Measurements from ENCODE around the gene MINPP1.

DNA sequence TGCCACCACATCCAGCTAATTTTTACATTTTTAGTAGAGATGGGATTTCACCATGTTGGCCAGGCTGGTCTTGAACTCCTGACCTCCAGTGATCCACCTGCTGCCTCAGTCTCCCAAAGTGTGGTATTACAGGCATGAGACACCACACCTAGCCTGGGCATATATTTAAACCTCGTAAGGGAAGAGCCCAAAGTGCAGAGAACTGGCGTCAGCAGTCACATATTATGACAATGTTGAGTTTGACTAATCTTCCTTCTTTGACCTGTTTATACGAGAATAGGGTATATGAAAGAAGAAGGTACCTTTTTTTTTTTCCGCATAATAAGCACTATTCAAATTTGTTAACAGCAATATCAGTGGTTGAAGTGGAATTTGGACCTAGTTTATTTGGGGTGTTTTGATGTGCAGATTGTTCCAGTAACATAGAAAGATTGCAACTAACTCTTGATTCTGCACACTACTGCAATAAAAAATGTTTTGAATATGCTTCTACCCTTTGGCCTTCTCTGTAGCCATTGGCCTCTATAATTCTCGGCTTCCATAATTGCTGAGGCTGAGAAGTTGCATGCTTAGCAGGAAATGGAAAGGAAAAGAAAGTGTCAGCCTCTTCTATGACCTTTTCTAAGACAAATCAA lies 55.9 kb downstream of the MINPP1 start:
- TF ChIP-seq, protein P1, sequence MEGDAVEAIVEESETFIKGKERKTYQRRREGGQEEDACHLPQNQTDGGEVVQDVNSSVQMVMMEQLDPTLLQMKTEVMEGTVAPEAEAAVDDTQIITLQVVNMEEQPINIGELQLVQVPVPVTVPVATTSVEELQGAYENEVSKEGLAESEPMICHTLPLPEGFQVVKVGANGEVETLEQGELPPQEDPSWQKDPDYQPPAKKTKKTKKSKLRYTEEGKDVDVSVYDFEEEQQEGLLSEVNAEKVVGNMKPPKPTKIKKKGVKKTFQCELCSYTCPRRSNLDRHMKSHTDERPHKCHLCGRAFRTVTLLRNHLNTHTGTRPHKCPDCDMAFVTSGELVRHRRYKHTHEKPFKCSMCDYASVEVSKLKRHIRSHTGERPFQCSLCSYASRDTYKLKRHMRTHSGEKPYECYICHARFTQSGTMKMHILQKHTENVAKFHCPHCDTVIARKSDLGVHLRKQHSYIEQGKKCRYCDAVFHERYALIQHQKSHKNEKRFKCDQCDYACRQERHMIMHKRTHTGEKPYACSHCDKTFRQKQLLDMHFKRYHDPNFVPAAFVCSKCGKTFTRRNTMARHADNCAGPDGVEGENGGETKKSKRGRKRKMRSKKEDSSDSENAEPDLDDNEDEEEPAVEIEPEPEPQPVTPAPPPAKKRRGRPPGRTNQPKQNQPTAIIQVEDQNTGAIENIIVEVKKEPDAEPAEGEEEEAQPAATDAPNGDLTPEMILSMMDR (IDR thresholded peaks at IDR 0.05; ENCODE audit: insufficient read depth, low read depth, low read length): no peak
- no peak for TF ChIP-seq EZH2 (IDR thresholded peaks at IDR 0.05; ENCODE audit: insufficient read depth, low read length)

Measured in astrocyte (in vitro differentiated cells and primary cell).